Fibroblast of villous mesenchyme (primary cell): Measurements from ENCODE around the gene KRTAP10-2. TPM values are rescaled to one million over a fixed set of nuclear protein-coding genes. Genes with fewer than 3 reads are reported as not detected.

ENCODE experiments used
- DNase-seq: peaks from one replicate; pipeline ENCODE4 v3.0.0-alpha.2; 2010; ENCODE audit warnings: low read depth
- H3K4me3 ChIP-seq: 2 replicates; pipeline ENCODE4 v1.5.1; 2011; ENCODE audit warnings: low read depth, mild to moderate bottlenecking, low read length
- total RNA-seq: library from RNA; depleted of rRNA; stranded (reverse); fragments of >200 nt; gene quantifications from 2 replicates; pipeline ENCODE4 v1.2.3, GENCODE V29; 2012
- TF ChIP-seq, protein P1 (sequence below): IDR thresholded peaks from 2 replicates; pipeline ENCODE4 v1.5.1; 2012; ENCODE audit warnings: low read depth, mild to moderate bottlenecking, low read length; ENCODE audit not compliant: insufficient read depth

Gene KRTAP10-2
- total RNA-seq, 1 donor = not detected

DNA sequence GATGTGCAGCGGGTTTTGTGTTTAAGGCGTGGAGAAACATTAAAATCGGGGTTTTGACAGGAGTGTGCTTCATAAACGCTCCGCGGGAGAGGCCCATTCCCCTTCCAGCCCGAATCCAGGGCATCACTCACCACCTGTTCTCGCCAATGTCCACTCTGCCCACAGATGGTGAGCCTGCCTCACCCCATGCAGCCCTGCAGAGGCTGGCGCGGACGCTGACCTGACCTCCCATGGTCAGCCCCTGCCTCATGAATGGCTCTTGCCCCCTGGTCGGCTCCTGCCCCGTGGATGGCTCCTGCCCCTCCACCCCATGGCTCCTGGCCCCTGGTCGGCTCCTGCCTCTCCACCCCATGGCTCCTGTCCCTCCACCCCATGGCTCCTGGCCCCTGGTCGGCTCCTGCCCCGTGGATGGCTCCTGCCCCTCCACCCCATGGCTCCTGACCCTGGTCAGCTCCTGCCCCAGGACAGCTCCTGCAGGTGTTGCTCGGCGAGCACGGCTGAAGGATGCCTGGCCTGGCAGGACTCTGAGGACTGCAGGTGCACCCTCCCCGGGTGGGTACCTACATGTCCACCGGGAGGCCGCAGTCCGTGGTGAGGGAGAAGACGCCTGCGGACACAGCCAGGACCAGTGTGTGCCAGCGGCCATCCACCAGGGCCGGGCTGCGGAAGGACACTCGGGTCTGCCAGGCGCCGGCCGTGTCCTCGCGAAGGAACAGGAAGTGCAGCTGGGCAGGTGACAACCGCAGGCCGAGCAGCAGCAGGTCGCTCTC lies 18.0 kb downstream of the KRTAP10-2 start:
- no peak for DNase-seq
- no peak overlapping the region for H3K4me3 ChIP-seq
- TF ChIP-seq, protein P1, sequence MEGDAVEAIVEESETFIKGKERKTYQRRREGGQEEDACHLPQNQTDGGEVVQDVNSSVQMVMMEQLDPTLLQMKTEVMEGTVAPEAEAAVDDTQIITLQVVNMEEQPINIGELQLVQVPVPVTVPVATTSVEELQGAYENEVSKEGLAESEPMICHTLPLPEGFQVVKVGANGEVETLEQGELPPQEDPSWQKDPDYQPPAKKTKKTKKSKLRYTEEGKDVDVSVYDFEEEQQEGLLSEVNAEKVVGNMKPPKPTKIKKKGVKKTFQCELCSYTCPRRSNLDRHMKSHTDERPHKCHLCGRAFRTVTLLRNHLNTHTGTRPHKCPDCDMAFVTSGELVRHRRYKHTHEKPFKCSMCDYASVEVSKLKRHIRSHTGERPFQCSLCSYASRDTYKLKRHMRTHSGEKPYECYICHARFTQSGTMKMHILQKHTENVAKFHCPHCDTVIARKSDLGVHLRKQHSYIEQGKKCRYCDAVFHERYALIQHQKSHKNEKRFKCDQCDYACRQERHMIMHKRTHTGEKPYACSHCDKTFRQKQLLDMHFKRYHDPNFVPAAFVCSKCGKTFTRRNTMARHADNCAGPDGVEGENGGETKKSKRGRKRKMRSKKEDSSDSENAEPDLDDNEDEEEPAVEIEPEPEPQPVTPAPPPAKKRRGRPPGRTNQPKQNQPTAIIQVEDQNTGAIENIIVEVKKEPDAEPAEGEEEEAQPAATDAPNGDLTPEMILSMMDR = no peak

DNA sequence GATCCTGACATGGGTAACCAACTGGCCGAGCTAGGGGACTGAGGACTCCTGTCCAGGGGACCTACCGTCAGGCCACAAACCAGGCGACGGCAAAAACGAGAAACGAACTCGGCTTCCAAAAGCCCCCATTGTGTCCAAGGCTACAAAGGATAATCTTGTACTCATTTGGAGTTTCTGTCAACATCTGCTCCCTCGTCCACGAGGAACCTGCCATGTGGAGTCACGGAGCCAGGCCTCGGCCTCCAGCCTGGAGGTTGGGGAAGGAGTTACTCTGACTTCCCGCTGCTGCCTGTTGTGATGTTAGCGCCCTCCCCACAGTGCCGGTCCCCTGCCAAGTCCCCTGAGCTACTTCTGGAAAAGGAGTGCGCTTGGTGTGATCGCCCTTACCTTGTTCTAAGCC lies 18.6 kb downstream of the KRTAP10-2 start:
- TF ChIP-seq, protein P1 = no peak
- no peak overlapping the region for H3K4me3 ChIP-seq
- no peak for DNase-seq

- no peak overlapping the region for H3K4me3 ChIP-seq
- no peak for DNase-seq
- TF ChIP-seq, protein P1 = no peak
Measured at GRCh38 chr21:44531606-44532564, 19.4 kb downstream of the KRTAP10-2 start.

GRCh38 chr21:44530903-44531605 lies 20.3 kb downstream of the KRTAP10-2 start:
- H3K4me3 ChIP-seq = no peak overlapping the region
- TF ChIP-seq, protein P1 = no peak
- DNase-seq = no peak

DNA sequence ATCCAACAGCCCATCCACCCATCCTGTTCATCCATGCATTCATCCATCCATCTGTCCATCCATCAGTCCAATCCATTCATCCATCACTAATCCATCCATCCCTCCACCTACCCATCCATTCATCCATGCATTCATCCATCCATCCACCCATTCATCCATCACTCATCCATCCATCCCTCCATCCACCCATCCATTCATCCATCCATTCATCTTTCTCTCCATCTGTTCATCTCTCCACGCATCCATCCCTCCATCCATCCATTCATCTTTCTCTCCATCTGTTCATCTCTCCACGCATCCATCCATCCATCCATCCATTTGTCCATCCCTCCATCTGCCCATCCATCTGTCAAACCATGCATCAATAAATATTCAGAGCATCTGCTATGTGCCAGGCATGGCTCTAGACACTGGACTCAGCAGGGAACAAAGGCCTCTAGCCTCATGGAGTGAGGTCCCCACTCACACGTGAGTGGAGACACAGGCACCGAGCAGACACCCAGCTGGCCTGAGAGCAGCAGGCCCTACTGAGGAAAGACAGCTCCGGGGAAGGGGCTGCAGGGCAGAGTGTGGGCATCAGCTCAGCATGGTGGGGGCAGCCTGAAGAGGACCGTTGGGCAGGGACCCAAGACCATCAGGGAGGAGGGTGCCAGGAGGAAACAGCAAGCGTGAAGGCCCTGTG lies 20.9 kb downstream of the KRTAP10-2 start:
- TF ChIP-seq, protein P1 = no peak
- H3K4me3 ChIP-seq = no peak overlapping the region
- no peak for DNase-seq
